Non-pigmented ciliary epithelial cell (primary cell): ENCODE measurements around the gene CC2D2B.

Experiments used
- DNase-seq: peaks from one replicate; pipeline ENCODE4 v3.0.0-alpha.2; 2010; ENCODE audit warnings: low read depth

CC2D2B gene

GRCh38 chr10:96075977-96076376 lies 168.2 kb downstream of the CC2D2B start:
- DNase-seq, result no peak

- no peak for DNase-seq
These were observed 169.4 kb downstream of the CC2D2B start for GRCh38 chr10:96077156-96077555.

- DNase-seq, result no peak
These were observed 174.4 kb downstream of the CC2D2B start for GRCh38 chr10:96082153-96082552.
